ENCODE results near the gene ALKBH4.
"Not testable (repeated sequence)": the region's sequence is repeated elsewhere in the genome, so short reads cannot be mapped to it uniquely, and the experiment has no call there.

Gene ALKBH4

DNA sequence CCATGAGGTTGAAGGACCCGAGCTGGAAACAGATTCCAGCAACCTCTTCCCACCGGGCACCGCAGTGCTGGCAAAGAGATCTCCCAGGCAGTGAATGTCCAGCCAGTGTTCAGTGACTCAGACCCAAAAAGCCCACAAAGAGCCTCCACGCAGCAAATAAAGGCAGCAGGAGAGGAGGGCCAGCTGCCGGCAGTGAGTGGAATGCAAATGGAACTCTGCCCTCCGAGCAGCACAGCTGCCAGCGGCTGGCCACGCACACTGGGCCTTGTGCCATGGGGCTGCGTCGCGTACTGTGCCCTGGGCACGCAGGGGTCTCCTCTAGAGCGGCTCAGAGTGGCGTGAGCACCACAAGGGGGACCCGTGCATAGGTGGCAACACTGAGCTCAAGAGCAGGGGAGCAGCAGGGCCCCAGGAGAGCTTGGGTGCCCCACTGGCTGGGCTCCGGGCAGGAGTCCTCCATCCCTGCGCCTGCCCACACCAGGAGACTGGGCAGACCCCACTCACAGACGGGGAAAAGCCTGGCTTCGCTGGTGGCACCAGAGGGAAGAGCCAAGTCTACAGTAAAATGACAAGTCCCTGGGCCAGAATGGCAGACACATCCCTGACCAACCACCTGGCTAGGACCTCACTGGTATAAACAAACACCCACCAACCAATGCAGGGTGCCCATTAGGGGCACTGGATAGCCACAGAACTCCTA lies 10.2 kb upstream of the ALKBH4 start:
- not testable (repeated sequence) for DNase-seq

DNA sequence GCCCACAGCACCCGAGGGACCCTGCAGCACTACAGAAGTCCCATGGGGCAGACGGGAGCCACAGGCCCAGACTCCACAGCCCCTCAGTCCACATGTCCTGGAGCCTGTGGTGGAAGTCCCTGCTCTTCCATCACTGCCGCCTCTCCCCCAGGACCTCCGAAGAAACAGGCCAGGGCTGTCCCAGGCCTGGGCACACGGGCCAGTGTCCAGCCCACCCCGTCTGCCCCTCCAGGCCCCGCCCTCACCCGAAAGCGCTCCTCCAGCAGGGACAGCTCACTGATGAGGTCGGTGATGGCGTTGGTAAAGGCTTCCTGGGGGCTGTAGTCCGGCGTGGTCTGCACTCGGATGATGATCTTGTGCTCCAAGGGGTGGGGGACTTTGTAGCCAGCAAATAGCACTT lies 9.5 kb upstream of the ALKBH4 start:
- DNase-seq = not testable (repeated sequence)

DNA sequence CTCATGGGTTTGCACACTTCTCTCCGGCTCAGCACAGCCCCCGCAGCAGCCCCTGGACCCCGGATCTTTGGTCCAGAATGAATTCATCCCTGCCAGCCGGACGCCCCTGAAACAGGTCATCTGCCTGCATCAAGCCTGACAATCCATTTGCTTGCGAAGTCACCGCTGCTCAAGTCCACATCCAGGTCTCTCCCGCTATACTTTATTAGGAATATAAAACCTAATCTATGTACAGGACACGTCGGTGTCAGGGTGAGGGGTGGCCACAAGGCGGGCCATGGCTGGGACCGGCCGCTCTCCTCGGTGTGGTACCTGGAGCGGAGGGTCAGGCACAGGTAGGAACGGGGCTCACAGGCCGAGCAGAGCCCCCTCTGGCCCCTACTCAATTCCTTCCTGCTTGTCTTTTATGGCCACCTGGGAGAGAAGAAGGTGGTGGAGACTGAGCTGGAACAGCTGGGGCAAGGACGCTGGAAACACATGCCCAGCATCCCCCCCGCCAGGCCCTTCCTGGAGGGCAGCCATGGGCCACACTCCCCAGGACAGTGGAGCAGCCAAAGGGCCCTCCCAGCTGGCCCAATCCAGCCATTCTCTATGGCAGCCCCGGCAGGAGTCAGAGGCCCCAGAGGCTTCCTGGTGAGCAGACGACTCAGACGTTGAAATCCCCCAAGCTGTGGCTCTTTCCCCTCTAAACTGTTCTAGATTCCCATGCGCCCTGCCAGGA lies 8.8 kb upstream of the ALKBH4 start:
- no peak for DNase-seq

DNA sequence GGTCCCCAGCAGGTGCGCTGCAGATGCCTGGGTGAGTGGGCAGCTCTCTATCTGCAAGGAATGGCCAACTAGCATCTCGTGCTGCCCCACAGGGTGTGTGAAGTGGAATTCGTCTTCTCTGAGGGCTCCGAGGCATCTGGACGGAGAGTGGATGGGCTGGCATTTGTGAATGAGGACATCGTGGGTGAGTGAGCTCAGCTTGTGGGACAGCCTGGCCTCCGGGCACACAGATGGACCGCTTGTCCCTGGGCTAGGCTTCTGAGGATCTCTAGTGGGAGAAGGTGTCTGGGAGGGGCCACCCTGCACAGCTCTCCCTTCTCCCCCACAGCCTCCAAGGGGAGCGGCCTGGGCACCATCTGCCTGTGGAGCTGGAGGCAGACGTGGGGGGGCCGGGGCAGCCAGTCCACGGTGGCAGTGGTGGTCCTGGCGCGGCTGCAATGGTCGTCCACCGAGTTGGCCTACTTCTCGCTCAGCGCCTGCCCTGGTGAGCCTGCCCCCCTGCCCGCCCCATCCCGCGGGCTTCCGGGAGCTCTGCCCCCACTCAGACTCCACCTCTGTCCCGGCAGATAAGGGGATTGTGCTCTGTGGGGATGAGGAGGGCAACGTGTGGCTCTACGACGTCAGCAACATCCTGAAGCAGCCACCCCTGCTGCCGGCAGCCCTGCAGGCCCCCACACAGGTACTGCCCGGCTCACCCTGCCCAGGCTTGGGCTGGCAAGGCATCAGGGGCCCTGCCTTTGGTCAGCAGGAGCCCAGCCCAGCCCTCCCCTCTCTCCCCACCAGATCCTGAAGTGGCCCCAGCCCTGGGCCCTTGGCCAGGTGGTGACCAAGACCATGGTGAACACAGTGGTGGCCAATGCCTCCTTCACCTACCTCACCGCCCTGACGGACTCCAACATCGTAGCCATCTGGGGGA lies 7.7 kb upstream of the ALKBH4 start:
- DNase-seq = no peak

DNA sequence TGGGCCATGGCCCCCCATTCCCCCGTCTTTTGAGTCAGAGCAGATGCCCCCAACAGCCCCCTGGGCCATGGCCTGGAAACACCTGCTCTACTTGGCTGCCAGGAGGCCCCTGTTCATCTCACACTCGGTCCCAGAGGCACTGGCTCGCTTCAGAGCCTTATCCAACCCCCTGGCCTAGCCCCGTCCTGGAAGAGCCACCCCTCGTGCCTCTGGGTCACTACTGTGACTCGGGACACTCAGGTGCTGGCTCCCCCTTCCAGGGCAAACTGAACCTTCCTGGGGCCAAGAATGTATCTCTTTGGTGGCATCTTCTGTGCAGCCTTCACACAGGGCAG lies 7.1 kb upstream of the ALKBH4 start:
- no peak for DNase-seq

DNA sequence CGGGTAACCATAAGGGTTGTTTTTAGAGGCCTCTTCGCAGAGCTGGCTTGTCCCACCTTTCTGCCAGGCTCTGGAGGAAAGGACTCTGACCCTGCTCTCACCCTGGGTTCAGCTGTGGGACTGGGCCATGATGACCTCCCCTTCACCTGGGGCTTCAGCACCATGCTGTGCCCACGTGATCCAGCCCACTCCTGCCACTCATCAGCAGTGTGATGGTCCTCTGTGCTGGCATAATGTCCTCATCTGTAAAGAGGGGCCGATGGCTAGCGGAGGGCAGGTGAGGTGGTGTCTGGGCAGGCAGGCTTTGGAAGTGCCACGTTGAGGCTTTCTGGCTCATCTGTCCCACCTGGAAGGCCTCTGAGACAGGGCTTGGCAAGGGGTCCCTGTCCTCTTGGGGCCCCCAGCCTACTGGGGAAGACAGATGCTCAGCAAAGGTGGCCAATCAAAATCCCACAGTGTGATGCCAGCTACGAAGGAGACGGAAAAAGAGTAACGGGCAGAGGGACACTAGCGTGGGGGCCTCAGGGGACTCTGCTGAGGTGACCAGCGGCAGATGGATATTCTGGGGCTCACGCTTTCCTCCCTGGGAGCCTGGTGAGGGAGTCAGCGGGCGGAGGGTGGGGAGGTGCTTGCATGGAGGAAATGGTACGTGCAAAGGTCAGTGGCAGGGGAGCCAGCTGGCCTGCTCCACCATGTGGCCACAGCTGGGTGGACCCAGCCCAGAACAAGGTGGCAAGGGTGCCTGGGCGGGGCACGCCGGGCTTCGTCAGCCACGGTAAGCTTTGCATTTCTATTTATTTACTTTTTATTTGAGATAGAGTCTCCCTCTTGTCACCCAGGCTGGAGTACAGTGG lies 5.5 kb upstream of the ALKBH4 start:
- no peak for DNase-seq

DNA sequence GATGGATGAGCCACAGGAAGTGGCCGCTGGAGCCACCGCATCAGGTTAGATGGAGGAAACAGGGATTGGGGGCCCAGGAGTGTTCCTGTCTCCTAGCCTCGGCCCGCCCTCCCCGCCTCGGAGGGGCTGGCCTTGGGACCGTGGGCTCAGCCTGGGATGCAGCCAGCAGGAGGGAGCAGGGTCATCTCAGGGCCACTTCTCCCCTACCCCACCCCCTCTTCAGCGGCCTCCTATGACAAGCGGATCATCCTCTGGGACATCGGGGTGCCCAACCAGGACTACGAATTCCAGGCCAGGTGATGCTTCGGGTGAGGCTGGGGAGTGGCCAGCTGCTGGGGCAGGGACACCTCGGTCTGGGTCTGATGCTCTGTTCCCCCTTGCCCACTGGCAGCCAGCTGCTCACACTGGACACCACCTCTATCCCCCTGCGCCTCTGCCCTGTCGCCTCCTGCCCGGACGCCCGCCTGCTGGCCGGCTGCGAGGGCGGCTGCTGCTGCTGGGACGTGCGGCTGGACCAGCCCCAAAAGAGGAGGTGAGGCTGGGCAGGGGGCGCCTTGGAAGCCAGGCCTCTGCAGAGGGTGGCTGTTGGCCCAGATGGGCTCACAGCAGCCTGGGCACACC lies 4.8 kb upstream of the ALKBH4 start:
- DNase-seq = no peak

DNA sequence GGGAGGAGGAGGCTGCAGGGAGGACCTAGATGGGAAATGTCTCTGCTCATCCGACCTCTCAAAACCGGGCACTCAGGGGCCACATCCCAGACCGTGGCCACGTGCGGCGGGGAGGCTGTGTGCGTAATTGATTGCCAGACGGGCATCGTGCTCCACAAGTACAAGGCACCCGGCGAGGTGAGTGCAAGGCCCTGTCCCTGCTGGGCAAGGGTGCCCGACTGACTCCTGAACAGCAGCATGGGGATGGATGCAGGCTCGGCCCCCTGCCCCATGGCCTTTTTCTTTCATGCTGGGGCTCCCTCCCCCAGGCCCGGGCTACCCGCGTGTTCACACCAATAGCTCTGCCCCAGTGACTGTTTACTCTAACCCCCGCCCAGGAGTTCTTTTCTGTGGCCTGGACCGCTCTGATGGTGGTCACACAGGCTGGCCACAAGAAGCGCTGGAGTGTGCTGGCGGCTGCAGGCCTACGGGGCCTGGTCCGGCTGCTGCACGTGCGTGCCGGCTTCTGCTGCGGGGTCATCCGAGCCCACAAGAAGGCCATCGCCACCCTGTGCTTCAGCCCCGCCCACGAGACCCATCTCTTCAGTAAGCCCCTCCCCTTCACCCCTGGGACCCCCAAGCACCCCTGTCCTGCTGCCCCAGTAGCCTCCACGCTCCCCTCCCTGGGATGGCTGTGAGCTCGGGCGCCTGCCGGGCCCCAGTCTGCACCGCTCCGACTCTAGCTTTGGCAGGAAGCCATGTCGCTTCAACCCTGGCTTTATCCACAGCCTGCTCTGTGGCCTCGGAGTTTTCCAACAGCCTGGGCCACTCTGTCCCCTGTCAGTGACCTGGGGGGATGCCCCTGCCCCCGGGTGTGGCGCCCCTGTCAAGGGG lies 4.1 kb upstream of the ALKBH4 start:
- DNase-seq = no peak

DNA sequence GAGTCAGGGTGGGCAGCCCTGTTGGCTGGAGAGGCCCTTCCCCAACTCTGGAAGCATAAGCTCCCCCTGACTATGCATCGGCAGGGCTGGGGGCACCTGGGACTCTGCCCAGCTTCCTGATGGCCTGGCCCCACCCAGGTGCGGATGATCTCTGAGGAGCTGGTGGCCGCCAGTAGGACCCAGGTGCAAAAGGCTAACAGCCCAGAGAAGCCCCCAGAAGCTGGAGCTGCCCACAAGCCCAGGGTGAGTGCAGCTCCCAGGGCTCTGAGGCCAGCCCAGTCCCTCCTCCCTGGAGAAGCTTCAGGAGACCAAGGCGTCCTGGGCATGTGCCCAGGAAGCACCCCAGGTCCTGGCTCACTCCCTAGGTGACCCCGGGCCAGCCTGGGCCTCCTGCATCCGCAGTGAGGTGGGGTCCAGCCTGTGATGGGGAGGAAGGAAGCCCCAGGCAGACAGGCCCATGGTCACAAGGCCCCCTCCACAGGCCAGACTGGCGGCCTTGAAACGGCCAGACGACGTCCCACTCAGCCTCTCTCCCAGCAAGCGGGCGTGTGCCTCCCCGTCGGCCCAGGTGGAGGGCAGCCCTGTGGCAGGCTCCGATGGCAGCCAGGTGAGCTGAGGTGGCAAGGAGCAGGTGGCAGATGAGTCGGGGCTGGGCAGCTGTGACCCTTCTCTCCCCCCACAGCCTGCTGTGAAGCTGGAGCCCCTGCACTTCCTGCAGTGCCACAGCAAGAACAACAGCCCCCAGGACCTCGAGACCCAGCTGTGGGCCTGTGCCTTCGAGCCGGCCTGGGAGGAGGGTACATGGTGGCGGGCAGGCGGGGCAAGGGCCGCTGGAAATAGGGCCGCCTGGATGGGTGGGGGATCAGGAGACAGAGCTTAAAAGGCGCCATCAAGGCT lies 3.2 kb upstream of the ALKBH4 start:
- no peak for DNase-seq

DNA sequence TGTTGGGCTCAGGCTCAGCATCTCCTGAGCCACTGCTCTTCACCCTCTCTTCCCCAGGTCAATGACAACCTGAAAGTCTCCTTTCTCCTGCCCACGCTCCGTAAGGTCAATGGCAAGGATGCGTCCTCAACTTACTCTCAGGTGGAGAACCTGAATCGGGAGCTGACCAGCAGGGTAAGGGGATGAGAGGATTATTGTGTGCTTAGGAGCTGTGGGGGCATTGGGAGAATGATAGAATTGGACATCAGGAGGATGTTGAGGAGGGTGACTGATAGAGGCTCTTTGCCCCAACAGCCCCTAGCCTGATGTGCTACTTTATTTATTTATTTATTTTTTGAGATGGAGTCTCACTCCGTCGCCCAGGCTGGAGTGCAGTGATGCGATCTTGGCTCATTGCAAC lies 1.4 kb upstream of the ALKBH4 start:
- DNase-seq = no peak

DNA sequence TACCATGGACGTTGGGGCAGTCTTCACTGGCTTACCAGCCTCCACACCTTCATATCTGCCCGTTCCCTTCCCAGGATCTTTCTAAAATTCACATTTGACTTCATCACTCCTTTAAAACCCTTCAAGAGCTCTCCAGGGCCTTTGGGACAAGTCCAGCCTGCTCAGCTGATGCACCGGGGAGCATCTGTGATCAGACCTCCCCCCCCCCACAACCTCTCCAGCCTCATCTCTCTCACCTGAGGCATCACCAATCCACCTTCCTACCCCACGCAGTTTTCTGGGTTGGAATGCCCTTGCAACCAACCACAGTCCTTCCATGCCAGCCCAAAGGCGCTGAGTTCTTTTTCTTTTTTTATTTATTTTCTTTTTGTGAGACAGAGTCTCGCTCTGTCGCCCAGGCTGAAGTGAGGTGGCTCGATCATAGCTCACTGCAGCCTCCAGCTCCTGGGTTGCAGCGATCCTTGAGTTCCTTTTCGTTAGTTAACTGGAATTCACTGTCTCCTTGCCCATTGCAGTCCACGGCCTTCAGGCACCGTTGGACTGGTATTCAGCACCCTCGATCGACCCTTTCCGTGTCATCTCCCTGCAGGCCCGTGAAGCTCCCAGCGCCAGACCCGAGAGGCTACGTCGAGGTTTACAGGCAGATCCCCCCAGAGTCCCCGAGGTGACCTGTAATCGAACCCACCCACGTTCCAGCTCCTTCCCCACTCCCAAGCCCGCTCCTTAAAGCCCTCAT lies 654 bp downstream of the ALKBH4 start:
- no peak for DNase-seq

DNA sequence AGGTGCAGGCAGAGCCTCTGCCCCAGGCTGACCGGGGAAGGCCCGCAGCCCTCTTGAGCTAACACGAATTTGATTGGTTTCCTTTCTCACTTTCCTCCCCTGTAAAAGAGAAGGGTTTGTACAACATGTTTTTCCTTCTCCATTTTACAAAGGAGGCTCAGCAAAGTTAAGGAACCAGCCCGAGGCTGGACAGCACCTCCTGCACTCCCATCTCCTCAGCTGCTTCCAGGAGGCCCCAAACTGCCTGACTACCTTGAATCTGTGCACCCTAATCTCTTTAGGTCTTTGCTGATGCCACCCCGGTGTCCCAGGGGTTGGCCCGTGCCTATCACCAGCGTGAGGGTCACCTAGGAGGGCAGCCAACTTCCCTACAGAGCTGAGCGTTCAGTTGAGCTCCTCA lies 4.2 kb downstream of the ALKBH4 start:
- DNase-seq = no peak

DNA sequence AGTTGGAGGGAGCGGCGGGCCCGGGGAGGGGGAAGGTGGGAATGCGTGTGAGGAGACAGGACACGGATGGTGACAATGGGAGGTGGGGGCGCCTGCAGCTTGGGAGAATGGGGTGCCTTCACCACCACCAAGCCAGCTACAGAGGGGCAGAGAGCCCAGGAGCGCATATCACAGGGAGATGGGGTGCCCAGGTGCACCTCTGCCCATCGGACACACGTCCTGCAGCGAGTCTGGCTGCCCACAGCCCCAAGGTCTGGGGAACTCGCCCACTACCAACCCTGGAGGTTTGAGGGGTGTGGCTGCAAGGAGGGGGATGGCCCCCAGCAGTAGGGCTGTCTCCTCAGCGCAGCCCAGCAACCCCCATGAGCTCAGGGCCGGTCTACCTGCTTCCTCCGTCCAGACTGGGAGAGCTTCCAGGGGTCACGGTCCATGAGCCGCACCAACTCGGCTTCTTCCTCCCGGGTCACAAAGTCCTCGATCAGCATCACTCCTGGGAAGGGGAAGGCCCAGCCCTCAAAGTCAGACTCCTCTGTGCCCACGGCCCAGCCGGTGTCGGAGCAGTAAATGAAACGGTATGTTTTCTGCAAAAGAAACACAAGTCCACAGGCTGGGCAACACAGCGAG lies 5.3 kb downstream of the ALKBH4 start:
- DNase-seq = no peak

DNA sequence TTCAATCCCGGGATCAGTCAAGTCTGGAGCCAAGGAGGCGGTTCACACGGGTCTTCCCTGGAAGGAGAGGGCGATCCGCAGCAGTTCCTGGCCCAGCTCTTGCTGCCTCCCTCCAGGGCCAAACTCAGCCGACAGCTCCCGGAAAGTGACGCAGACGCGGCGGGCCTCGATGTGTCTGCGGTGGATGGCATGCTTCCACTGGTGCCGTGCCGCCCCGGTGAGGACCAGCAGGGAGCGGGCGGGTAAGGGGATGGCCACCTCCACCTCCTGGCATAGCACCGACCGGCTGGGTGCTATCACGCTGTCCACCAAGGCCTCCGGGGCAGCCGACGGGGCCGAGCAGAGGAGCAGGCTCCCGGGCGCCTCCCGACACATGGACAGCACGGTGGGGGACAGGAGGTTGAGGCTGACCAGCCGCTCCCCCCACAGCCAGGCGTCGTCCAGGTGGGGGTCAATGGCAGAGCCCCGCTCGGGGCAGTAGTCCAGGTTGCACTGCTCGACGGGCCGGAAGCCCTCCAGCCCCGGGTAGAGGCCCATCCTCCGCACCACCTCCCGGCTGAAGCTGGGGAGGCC lies 7.2 kb downstream of the ALKBH4 start:
- no peak for DNase-seq

DNA sequence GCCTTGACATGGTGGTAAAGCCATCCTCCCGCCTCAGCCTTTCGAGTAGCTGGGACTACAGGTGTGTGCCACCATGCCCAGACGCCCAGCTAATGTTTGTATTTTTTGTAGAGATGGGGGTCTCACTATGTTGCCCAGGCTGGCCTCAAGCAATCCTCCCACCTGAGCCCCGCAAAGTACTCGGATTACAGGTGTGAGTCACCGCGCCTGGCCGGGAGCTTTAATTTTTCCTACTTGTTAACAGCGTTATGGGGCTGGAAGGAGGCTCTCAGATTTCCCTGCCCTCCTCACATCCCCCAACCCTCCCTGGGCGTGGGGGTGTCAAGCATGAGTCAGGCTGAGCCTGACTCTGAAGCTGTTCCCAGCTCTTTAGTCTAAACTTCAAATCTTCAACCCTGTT lies 8.3 kb downstream of the ALKBH4 start:
- no peak for DNase-seq

DNA sequence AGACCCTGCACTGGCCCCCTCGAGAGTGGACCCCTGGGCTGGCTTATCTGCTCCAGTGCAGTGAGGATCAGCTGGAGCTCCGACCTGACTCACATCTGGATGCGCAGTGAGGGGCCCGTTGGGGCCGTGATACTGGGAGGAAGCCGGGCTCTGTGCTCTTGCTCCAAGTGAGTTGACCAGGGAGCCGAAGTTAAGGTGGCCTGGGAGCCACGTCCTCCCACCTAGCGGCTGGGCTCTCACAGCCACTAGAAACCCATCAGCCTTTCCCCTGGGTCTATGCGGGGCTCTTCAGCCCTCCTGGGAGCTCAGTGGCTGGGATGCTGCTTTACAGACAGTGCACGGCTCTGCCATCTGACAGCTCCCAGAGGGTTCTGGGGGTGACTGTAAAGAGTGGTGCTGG lies 9.1 kb downstream of the ALKBH4 start:
- DNase-seq = no peak

DNA sequence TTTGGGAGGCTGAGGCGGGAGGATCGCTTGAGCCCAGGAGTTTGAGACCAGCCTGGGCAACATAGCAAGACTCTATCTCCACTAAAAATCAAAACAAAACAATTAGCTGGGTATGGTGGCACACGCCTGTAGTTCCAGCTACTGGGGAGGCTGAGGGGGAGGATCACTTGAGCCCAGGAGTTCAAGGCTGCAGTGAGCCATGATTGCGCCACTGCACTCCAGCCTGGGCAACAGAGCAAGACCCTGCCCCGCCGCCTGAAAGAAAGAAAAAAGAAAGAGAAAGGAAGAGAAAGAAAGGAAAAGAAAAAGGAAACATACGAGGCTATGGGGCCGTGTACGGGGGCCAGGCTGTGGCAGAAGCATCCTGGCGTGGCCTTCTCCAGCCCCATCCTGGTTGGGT lies 9.7 kb downstream of the ALKBH4 start:
- not testable (repeated sequence) for DNase-seq

DNA sequence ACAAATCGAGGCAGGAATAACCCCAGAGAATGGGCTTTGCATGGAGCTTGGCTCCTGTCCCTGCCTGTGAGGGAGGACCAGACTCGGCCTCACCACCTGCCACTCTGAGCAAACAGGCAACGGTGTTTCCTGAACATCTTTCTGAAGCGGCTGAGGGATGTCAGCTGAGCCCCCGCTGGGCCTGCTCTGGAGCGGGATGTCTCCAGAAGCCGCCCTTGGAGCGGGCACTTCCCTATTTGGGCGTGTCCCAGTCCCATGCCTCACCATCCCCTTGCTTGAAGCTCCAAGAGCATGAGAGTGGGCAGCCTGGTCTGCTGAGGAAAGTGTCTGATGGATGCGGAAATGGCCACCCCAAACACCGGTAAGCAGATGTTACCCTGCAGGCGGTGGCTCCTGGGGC lies 10.2 kb downstream of the ALKBH4 start:
- DNase-seq = no peak

DNA sequence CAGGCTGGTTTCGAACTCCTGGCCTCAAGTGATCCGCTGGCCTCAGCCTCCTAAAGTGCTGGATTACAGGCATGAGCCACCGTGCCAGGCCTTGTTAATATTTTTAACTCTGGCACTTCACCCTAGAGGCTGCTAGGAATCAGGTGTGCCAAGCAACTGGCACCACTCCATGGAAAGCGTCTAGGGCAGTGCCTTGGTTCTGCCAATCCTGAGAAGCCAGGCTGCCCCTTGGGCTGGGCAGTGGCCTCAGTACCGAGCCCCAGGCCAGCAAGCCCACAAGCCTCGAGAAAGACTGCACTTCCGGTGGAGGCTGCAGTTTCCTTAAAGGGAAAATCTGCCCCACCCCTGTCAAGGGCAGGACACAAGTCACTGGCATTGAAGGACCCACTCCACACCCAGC lies 11.3 kb downstream of the ALKBH4 start:
- no peak for DNase-seq
